Vagina (tissue), 2 donors: Measurements from ENCODE around the gene SOWAHB. TPM values are rescaled to one million over a fixed set of nuclear protein-coding genes. Genes with fewer than 3 reads are reported as not detected.
A peak's percentile ranks its signal among the peaks of the same experiment; 100 is the strongest.

Experiments
- DNase-seq, 2 donors: peaks; one replicate each; pipeline ENCODE4 v3.0.0-alpha.2; 2017; ENCODE audit errors: extremely low spot score in 2 of 2
- H3K27ac ChIP-seq: fragments of 200-600 bp; sonication (generic); one replicate; pipeline ENCODE4 v1.5.1; 2019
- H3K27me3 ChIP-seq: fragments of 200-600 bp; sonication (generic); one replicate; pipeline ENCODE4 v1.5.1; 2019
- H3K36me3 ChIP-seq, 2 donors: fragments of 200-600 bp; sonication (generic); one replicate each; pipeline ENCODE4 v1.5.1; 2017 to 2019
- H3K4me1 ChIP-seq: fragments of 200-600 bp; sonication (generic); one replicate; pipeline ENCODE4 v1.5.1; 2019
- H3K4me3 ChIP-seq, 2 donors: fragments of 200-600 bp; sonication (generic); 1 replicate in 1 of 2; 2 replicates in 1 of 2; pipeline ENCODE4 v1.5.1; 2016 to 2019
- H3K9me3 ChIP-seq: fragments of 200-600 bp; sonication (generic); one replicate; pipeline ENCODE4 v1.5.1; 2019
- CTCF ChIP-seq, 3 experiments: fragments of 450-650 bp in 2 of 3; fragments of 200-600 bp in 1 of 3; sonication (generic) in 1 of 3; IDR thresholded peaks; one replicate each; pipeline ENCODE4 v1.5.1; 2017 to 2019; ENCODE audit warnings: antibody characterized with exemption in 3 of 3, mild to moderate bottlenecking in 2 of 3, moderate library complexity in 2 of 3
- POLR2A ChIP-seq, 2 donors: fragments of 450-650 bp; IDR thresholded peaks; one replicate each; pipeline ENCODE4 v1.6.1; 2017; ENCODE audit warnings: antibody characterized with exemption in 2 of 2, mild to moderate bottlenecking in 2 of 2, moderate library complexity in 2 of 2
- POLR2AphosphoS5 ChIP-seq, 2 donors: sonication (generic); formaldehyde crosslinking; IDR thresholded peaks; one replicate each; pipeline ENCODE4 v1.9.0; 2017; ENCODE audit warnings: antibody characterized with exemption in 2 of 2, mild to moderate bottlenecking in 2 of 2, low read depth in 1 of 2; ENCODE audit not compliant: insufficient read depth in 1 of 2
- intact Hi-C: fragments of 100-400 bp; cut with DNase I; formaldehyde crosslinking; loops from one replicate; pipeline ENCODE4 v1.15.1; 2023
- total RNA-seq: library from RNA; depleted of rRNA; stranded (reverse); fragments of >200 nt; gene quantifications from one replicate; pipeline ENCODE4 v1.2.3, GENCODE V29; 2016

SOWAHB gene
- total RNA-seq, 1 donor from 2014 or later: 2.7 TPM

GRCh38 chr4:76896048-76896447, 1.9 kb downstream of the SOWAHB start:
- intact Hi-C loops: no loop called here
- peaks cover 8% of the 10 kb centered on the region for H3K27me3 ChIP-seq
- no peak overlapping the region for H3K4me3 ChIP-seq

GRCh38 chr4:76895619-76896018, 2.3 kb downstream of the SOWAHB start:
- intact Hi-C loops: no loop called here
- Histone ChIP-seq H3K27me3 (peaks cover 8% of the 10 kb centered on the region), H3K36me3 (no peaks in the 10 kb centered on the region), H3K4me1 (peaks cover 20% of the 10 kb centered on the region), H3K4me3 (no peak overlapping the region), H3K27ac (no peak overlapping the region), H3K9me3 (no peaks in the 10 kb centered on the region)
- no peak for DNase-seq
- TF ChIP-seq POLR2AphosphoS5 (IDR thresholded peaks at IDR 0.05; ENCODE audit: insufficient read depth in 1 of 2, low read depth in 1 of 2): no peak
- no peak for TF ChIP-seq POLR2A (IDR thresholded peaks at IDR 0.05)
- TF ChIP-seq CTCF (IDR thresholded peaks at IDR 0.05): no peak

More at GRCh38 chr4:76896048-76896447, 1.9 kb downstream of the SOWAHB start:
- H3K9me3 ChIP-seq: no peaks in the 10 kb centered on the region
- peaks cover 20% of the 10 kb centered on the region for H3K4me1 ChIP-seq
- H3K36me3 ChIP-seq: no peaks in the 10 kb centered on the region
- no peak for TF ChIP-seq POLR2A (IDR thresholded peaks at IDR 0.05)
- no peak for TF ChIP-seq POLR2AphosphoS5 (IDR thresholded peaks at IDR 0.05; ENCODE audit: insufficient read depth in 1 of 2, low read depth in 1 of 2)
- TF ChIP-seq CTCF (IDR thresholded peaks at IDR 0.05): no peak
- no peak overlapping the region for H3K27ac ChIP-seq
- no peak for DNase-seq

- no peak for DNase-seq
- no peak for TF ChIP-seq CTCF (IDR thresholded peaks at IDR 0.05)
- H3K4me3 ChIP-seq: no peak overlapping the region
- peaks cover 20% of the 10 kb centered on the region for H3K4me1 ChIP-seq
- no peaks in the 10 kb centered on the region for H3K9me3 ChIP-seq
- H3K36me3 ChIP-seq: no peaks in the 10 kb centered on the region
- H3K27me3 ChIP-seq: peaks cover 8% of the 10 kb centered on the region
- H3K27ac ChIP-seq: no peak overlapping the region
- intact Hi-C loops: no loop called here
Observed at GRCh38 chr4:76894537-76895255, 3.2 kb downstream of the SOWAHB start.

- Histone ChIP-seq H3K27me3 (peaks cover 8% of the 10 kb centered on the region), H3K9me3 (no peaks in the 10 kb centered on the region), H3K4me1 (peaks cover 10% of the 10 kb centered on the region), H3K27ac (no peak overlapping the region), H3K36me3 (no peaks in the 10 kb centered on the region), H3K4me3 (no peak overlapping the region)
- no peak for DNase-seq
- intact Hi-C loops: no loop called here
- TF ChIP-seq POLR2AphosphoS5 (IDR thresholded peaks at IDR 0.05; ENCODE audit: insufficient read depth in 1 of 2, low read depth in 1 of 2) (peak in 1 of 2 donors; percentile 41), POLR2A (IDR thresholded peaks at IDR 0.05) (no peak)
Observed at GRCh38 chr4:76892601-76893000, 5.3 kb downstream of the SOWAHB start.

GRCh38 chr4:76892001-76892400, 5.9 kb downstream of the SOWAHB start:
- Histone ChIP-seq H3K36me3 (no peaks in the 10 kb centered on the region), H3K9me3 (no peaks in the 10 kb centered on the region), H3K27ac (no peak overlapping the region), H3K4me1 (peaks cover 6% of the 10 kb centered on the region), H3K27me3 (peaks cover 7% of the 10 kb centered on the region), H3K4me3 (no peak overlapping the region)
- DNase-seq: no peak
- TF ChIP-seq POLR2A (IDR thresholded peaks at IDR 0.05) (no peak), POLR2AphosphoS5 (IDR thresholded peaks at IDR 0.05; ENCODE audit: insufficient read depth in 1 of 2, low read depth in 1 of 2) (no peak), CTCF (IDR thresholded peaks at IDR 0.05) (no peak)
- intact Hi-C loops: no loop called here
